Tibial nerve (tissue), 4 donors: ENCODE results near the gene CGNL1.

Experiments
- EP300 ChIP-seq, 2 donors: sonication (generic); formaldehyde crosslinking; IDR thresholded peaks; one replicate each; pipeline ENCODE4 v1.6.1; 2017; ENCODE audit warnings: antibody characterized with exemption in 2 of 2, mild to moderate bottlenecking in 1 of 2
- TF ChIP-seq, protein P1 (sequence below), 5 experiments: fragments of 200-600 bp in 3 of 5; fragments of 450-650 bp in 2 of 5; sonication (generic) in 3 of 5; IDR thresholded peaks; one replicate each; pipeline ENCODE4 v1.5.1; 2016 to 2019; ENCODE audit warnings: antibody characterized with exemption in 5 of 5, mild to moderate bottlenecking in 3 of 5, moderate library complexity in 2 of 5

GRCh38 chr15:57398336-57398735, 22.0 kb downstream of the CGNL1 start:
- TF ChIP-seq, protein P1, sequence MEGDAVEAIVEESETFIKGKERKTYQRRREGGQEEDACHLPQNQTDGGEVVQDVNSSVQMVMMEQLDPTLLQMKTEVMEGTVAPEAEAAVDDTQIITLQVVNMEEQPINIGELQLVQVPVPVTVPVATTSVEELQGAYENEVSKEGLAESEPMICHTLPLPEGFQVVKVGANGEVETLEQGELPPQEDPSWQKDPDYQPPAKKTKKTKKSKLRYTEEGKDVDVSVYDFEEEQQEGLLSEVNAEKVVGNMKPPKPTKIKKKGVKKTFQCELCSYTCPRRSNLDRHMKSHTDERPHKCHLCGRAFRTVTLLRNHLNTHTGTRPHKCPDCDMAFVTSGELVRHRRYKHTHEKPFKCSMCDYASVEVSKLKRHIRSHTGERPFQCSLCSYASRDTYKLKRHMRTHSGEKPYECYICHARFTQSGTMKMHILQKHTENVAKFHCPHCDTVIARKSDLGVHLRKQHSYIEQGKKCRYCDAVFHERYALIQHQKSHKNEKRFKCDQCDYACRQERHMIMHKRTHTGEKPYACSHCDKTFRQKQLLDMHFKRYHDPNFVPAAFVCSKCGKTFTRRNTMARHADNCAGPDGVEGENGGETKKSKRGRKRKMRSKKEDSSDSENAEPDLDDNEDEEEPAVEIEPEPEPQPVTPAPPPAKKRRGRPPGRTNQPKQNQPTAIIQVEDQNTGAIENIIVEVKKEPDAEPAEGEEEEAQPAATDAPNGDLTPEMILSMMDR (IDR thresholded peaks at IDR 0.05): no peak
- no peak for TF ChIP-seq EP300 (IDR thresholded peaks at IDR 0.05)
